Measurements from ENCODE around the gene CXADR. TPM values are rescaled to one million over a fixed set of nuclear protein-coding genes. Genes with fewer than 3 reads are reported as not detected.

Gene CXADR
- total RNA-seq, 6 experiments from 2014 or later, result 22.9 to 48.4 (median 30.5) TPM

DNA sequence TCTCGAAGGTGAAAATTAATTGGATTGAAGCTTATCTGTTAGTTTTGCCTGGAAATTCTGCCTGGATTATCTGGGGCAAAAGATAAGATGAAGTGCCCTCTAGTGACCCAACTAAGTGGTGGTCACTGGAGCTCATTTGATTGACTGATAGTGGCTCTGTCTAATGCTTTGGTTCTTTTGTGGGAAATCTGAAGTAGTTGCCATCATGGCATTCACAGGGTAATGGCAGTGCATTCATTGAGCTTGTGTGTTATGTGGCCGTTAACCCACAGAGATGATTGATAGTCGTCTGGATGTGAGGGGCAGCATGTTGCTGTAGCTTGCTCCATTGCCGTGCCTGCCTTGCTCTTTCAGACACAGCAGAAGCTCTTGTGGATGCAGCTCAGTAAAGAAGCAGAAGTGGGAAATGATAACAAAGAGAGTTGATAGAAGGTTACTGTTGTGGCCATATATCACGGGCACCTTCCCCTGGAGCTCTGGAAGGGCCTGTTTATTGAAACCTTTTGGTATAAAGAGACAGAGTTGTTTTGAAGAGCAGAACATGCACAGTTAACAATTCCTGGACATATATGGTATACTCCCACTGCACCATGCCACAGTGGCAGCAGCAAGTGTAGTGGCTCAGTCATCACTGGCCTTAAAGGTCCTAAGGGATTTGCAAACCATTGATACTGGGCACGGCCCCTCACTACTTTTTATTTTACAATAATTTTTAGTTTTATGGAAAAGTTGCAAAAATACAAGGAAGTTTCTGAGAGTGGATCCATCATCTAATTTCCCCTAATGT is 42.0 kb downstream of the CXADR start:
- H3K9me3 ChIP-seq, result no peaks in the 10 kb centered on the region
- peaks cover 0 to 13% (median 3%) of the 10 kb centered on the region in 4 donors for H3K4me1 ChIP-seq
- 34% methylated on average over 6 of the region's 6 CpGs for WGBS (ENCODE audit: insufficient coverage, low coverage, low lambda C conversion rate, missing lambda C conversion rate)
- H3K27ac ChIP-seq, result peak overlapping the region in 2 of 3 donors; percentile 4 to 25
- H3K27me3 ChIP-seq, result no peaks in the 10 kb centered on the region
- peaks cover 0 to 14% (median 5%) of the 10 kb centered on the region in 4 donors for H3K36me3 ChIP-seq
- intact Hi-C loops (cut with DNase I), result no loop called here
- H3K4me3 ChIP-seq, result no peak overlapping the region
- TF ChIP-seq POLR2A (IDR thresholded peaks at IDR 0.05), result no peak
- TF ChIP-seq, protein P1, sequence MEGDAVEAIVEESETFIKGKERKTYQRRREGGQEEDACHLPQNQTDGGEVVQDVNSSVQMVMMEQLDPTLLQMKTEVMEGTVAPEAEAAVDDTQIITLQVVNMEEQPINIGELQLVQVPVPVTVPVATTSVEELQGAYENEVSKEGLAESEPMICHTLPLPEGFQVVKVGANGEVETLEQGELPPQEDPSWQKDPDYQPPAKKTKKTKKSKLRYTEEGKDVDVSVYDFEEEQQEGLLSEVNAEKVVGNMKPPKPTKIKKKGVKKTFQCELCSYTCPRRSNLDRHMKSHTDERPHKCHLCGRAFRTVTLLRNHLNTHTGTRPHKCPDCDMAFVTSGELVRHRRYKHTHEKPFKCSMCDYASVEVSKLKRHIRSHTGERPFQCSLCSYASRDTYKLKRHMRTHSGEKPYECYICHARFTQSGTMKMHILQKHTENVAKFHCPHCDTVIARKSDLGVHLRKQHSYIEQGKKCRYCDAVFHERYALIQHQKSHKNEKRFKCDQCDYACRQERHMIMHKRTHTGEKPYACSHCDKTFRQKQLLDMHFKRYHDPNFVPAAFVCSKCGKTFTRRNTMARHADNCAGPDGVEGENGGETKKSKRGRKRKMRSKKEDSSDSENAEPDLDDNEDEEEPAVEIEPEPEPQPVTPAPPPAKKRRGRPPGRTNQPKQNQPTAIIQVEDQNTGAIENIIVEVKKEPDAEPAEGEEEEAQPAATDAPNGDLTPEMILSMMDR (IDR thresholded peaks at IDR 0.05), result peak; percentile 32 to 54 (median 46)
- peak; percentile 73 to 80 (median 74) for ATAC-seq
- no peak for DNase-seq

DNA sequence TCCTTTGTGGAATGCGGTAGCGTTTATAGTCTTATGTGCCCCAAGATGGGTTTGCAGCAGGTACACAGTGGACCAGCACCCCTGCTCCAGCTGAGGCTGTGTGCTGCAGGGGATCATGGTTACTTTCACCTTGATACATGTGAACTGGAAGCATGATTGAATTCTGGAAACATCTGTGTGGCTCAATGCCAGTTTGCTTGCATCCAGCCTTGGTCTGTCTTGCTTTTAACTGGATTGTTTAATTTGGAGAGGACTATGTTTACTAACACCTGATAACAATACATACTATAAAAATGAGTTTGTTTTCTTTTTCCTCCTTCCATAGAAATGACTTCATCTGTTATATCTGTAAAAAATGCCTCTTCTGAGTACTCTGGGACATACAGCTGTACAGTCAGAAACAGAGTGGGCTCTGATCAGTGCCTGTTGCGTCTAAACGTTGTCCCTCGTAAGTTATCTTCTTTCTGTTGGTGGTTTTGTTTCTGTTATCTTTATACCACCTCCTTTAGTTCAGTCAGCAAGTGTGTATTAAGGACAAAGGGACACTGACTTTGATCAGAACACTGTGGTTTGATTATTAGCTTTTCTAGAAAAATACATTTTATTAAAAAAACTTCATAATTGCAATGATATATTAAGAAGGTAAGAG is 47.7 kb downstream of the CXADR start:
- TF ChIP-seq, protein P1 (IDR thresholded peaks at IDR 0.05), result no peak
- no peak for TF ChIP-seq POLR2A (IDR thresholded peaks at IDR 0.05)
- no peak for DNase-seq
- Histone ChIP-seq H3K36me3 (peaks cover 0 to 33% (median 8%) of the 10 kb centered on the region in 4 donors), H3K27ac (no peak overlapping the region), H3K4me1 (no peaks in the 10 kb centered on the region), H3K9me3 (no peaks in the 10 kb centered on the region), H3K4me3 (no peak overlapping the region), H3K27me3 (no peaks in the 10 kb centered on the region)
- WGBS (ENCODE audit: insufficient coverage, low coverage, low lambda C conversion rate, missing lambda C conversion rate), result 85% methylated on average over 5 of the region's 5 CpGs
- intact Hi-C loops (cut with DNase I), result no loop called here
- ATAC-seq, result peak in 1 of 4 donors; percentile 38

DNA sequence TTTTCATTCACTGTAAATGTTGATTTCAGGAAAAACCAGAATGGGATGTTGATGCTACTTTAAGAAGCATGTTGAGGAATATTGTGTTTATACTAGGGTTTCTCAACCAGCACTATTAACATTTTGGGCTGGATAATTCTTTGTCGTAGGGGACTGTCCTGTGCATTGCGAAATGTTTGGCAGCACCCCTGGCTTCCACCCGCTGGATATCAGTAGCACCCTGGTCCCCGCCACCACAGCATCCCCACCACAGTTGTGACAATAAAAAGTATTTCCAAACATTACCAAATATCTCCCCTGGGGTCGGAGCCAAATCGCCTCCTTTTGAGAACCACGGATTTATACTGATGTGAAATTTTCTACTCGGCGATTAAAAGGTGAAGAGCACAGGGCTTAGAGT is 57.9 kb downstream of the CXADR start:
- Histone ChIP-seq H3K4me3 (no peak overlapping the region), H3K36me3 (no peaks in the 10 kb centered on the region), H3K4me1 (peaks cover 0 to 8% (median 0%) of the 10 kb centered on the region in 4 donors), H3K9me3 (no peaks in the 10 kb centered on the region), H3K27ac (no peak overlapping the region), H3K27me3 (no peaks in the 10 kb centered on the region)
- WGBS (ENCODE audit: insufficient coverage, low coverage, low lambda C conversion rate, missing lambda C conversion rate), result 56% methylated on average over 8 of the region's 9 CpGs
- ATAC-seq (peak; percentile 67 to 77 (median 73)), DNase-seq (peak in 1 of 3 donors; percentile 43)
- TF ChIP-seq, protein P1 (IDR thresholded peaks at IDR 0.05), result no peak
- TF ChIP-seq POLR2A (IDR thresholded peaks at IDR 0.05), result no peak
- intact Hi-C loops (cut with DNase I), result loop anchor here in 1 of 2 donors (10.0 kb wide), 1 partner anchor 186 kb away; no protein-coding TSS in a partner anchor

DNA sequence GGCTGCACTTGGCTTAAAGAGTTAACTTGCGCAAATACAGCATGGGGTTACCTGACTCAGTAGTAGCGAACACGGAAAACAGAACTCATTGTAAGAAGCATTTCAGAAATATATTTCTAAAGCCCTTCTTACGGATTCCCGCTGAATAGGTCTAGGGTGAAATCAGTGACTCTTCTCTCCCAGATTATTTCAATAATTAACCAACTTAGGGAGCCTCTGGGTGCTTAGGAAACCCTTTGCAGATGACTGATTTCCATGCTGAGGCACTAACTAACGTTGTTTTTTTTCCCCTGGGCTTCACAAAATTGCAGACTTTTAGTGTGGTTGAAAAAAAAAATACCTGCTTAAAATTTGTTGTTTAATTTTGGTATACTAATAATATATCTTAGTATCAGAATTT is 59.6 kb downstream of the CXADR start:
- Histone ChIP-seq H3K27me3 (no peaks in the 10 kb centered on the region), H3K4me1 (peaks cover 0 to 8% (median 0%) of the 10 kb centered on the region in 4 donors), H3K27ac (no peak overlapping the region), H3K36me3 (no peaks in the 10 kb centered on the region), H3K4me3 (no peak overlapping the region), H3K9me3 (no peaks in the 10 kb centered on the region)
- DNase-seq (no peak), ATAC-seq (no peak)
- WGBS (ENCODE audit: insufficient coverage, low coverage, low lambda C conversion rate, missing lambda C conversion rate), result 90% methylated on average over 6 of the region's 6 CpGs
- TF ChIP-seq, protein P1 (IDR thresholded peaks at IDR 0.05), result no peak
- TF ChIP-seq POLR2A (IDR thresholded peaks at IDR 0.05), result no peak
- intact Hi-C loops (cut with DNase I), result loop anchor here in 1 of 2 donors (10.0 kb wide), 1 partner anchor 188 kb away; no protein-coding TSS in a partner anchor
